Embryonic facial prominence (tissue), 1 donor: ENCODE measurements around the gene CLDND2.
"Not testable (repeated sequence)": the region's sequence is repeated elsewhere in the genome, so short reads cannot be mapped to it uniquely, and the experiment has no call there.

ENCODE experiments used
- DNase-seq: peaks from one replicate; pipeline ENCODE4 v3.0.0-alpha.2; 2016; ENCODE audit errors: extremely low spot score

Gene CLDND2

GRCh38 chr19:51368366-51369282 is at the start of gene CLDND2:
CLDND2 (minus strand) TSS chr19:51369003; CDS start chr19:51368577, 426 bp downstream.
- no peak for DNase-seq

GRCh38 chr19:51417810-51418157 is 49.0 kb upstream of the CLDND2 start:
- no peak for DNase-seq

GRCh38 chr19:51417107-51417809 is 48.5 kb upstream of the CLDND2 start, which contains the start of gene SIGLEC10:
SIGLEC10 (minus strand) TSS chr19:51417642; CDS start chr19:51417581, 61 bp downstream.
- DNase-seq = no peak

GRCh38 chr19:51416422-51416821 is 47.6 kb upstream of the CLDND2 start:
- DNase-seq = not testable (repeated sequence)

- no peak for DNase-seq
Observed at GRCh38 chr19:51415187-51415586, 46.4 kb upstream of the CLDND2 start.

GRCh38 chr19:51410950-51411748 is 42.3 kb upstream of the CLDND2 start:
- no peak for DNase-seq

GRCh38 chr19:51407511-51408131 is 38.8 kb upstream of the CLDND2 start:
- no peak for DNase-seq

GRCh38 chr19:51402117-51402516 is 33.3 kb upstream of the CLDND2 start:
- DNase-seq = no peak

GRCh38 chr19:51399936-51400335 is 31.1 kb upstream of the CLDND2 start:
- not testable (repeated sequence) for DNase-seq

- no peak for DNase-seq
Observed at GRCh38 chr19:51399231-51399630, 30.4 kb upstream of the CLDND2 start.

GRCh38 chr19:51398096-51398704 is 29.4 kb upstream of the CLDND2 start:
- DNase-seq = no peak

- DNase-seq = not testable (repeated sequence)
Observed at GRCh38 chr19:51397453-51397852, 28.6 kb upstream of the CLDND2 start.

- DNase-seq = no peak
Observed at GRCh38 chr19:51396175-51396574, 27.4 kb upstream of the CLDND2 start.

- peak; percentile 96 for DNase-seq
Observed at GRCh38 chr19:51394050-51394836, 25.4 kb upstream of the CLDND2 start.

- no peak for DNase-seq
Observed at GRCh38 chr19:51392701-51393100, 23.9 kb upstream of the CLDND2 start.

GRCh38 chr19:51391073-51391611 is 22.3 kb upstream of the CLDND2 start:
- DNase-seq = no peak

- DNase-seq = no peak
Observed at GRCh38 chr19:51389143-51389542, 20.3 kb upstream of the CLDND2 start.

- no peak for DNase-seq
Observed at GRCh38 chr19:51387924-51388389, 19.2 kb upstream of the CLDND2 start, which contains the start of gene LIM2. LIM2 (minus strand) TSS chr19:51387974; CDS start chr19:51387443, 531 bp downstream.

GRCh38 chr19:51386882-51387520 is 18.2 kb upstream of the CLDND2 start:
- DNase-seq = no peak
